HG02840 (cell line): ENCODE measurements around the gene TPO.

Source experiments
- ATAC-seq: cut with Tn5 transposase; IDR thresholded peaks from one replicate; pipeline ENCODE4 v1.9.1; 2021; ENCODE audit warnings: mild to moderate bottlenecking, moderate library complexity, moderate number of reproducible peaks; ENCODE audit not compliant: unreplicated experiment, low FRiP score

The TPO gene

DNA sequence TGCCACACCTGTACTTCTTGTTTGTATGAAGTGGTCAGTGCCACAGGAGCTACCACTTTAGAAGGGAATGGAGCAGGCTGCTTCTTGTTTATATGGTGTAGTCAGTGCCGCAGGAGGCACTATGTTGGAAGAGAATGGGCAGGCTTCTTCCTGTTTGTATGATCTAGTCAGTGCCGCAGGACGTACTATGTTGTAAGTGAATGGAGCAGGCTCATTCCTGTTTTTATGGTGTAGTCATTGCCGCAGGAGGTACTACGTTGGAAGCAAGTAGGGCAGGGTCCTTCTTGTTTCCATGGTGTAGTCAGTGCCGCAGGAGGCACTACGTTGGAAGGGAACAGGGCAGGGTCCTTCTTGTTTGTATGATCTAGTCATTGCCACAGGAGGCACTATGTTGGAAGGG is 27.3 kb downstream of the TPO start:
- ATAC-seq, result no peak

DNA sequence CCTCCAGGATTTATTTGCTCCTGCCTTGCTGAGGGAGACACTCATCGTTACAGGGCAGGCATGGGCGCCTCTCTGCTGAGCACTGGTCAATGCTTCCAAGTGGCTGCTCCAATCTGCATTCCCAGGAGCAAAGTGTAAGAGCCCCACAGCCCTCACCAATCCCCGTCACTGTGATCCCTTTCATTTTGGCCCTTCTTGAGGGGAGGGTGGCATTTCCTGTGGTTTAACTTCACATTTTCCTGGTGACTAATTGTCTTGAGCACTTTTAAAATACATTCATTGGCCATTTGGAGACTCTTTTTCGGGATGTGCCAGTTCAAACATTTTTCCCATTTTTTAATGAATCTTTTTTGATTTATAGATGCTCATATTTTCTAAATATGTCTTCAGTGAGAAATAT is 33.0 kb downstream of the TPO start:
- no peak for ATAC-seq

DNA sequence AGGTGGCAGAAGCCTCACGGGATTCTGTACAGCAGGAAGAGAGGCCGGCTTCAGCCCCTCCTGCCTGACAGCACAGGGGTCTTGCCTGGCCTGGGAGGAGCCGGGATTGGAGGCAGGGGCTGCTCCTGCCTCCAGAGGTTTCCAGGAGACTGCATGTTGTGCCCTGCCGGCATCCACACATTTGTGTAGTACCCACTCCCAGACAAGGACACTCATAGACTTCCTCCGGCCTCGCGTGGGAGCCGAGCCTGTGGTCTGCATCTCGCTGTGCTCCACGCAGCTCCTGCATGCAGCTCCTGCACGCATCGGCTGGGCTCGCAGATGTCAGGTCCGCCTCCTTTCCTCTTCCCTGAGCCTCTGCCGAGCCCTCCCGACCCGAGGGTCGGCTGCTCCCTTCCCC is 34.7 kb downstream of the TPO start:
- ATAC-seq, result no peak

DNA sequence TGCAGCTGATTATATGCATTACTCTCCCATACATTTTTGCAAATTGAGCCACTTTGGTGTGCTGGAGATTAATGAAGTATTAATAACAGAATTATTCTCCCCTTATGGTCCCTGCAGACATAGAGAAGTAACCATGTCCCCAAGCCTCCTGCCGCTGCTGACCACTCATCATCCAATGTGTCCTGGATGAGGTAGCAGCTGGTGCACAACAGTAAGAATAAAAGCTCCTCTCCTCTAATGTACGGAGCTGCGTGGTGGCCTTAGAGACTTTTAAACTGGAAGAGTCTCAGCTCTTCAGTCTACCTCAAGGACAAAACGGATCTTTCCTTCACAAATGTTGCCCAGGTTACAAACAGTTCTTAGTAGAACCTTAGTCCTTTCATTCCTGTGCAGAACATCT is 37.7 kb downstream of the TPO start:
- ATAC-seq, result no peak

DNA sequence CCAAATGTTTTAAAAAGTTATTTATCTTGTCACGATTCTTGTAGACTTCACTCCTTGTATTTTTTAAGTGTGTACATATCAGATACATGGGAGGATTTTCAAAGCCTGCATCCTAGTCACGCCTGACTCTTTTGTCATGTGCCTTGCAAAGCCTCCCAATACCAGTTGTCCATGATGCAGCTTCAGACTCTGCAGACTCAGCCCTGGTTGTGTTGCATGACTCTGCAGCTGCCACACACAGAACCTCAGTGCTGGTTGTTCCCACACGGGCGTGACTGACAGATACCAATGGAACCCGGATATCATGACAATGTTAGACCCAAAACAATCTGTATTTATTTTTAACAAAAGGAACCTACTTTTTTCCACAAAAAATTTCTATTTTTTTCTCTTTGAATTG is 38.2 kb downstream of the TPO start:
- no peak for ATAC-seq

DNA sequence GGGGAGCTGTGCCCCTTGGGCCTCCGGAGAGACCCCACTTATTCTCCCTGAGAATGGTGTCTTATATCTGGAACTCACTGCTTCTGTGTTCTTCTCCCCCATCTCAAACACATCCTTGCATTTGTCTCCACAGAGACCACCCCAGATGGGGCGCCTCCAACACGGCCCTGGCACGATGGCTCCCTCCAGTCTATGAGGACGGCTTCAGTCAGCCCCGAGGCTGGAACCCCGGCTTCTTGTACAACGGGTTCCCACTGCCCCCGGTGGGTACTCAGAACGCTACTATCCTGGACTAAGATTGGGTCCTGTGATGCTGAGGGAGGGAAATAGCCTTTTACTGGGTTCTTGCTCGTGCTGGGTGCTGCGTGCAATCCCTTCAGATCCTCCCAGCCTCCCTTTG is 40.3 kb downstream of the TPO start:
- no peak for ATAC-seq

DNA sequence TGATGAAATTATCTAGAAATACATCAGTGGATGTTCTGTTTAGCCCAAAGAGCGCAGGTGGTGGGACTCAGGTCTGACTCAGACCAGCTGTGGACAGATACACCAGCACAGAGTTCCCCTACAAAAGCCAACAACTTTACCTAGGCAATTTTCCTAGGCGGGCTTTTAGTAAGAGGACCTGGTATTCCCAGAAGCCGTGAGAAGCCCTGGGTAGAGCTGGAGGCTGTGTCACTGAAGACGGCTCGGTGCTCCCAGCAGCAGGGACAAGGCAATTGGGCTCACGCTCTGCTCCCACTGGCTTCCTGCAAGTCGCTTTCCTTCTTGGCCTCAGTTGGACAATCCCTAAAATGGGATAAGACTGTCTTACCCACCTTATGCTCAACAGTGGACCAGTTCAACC is 41.1 kb downstream of the TPO start:
- ATAC-seq, result no peak

DNA sequence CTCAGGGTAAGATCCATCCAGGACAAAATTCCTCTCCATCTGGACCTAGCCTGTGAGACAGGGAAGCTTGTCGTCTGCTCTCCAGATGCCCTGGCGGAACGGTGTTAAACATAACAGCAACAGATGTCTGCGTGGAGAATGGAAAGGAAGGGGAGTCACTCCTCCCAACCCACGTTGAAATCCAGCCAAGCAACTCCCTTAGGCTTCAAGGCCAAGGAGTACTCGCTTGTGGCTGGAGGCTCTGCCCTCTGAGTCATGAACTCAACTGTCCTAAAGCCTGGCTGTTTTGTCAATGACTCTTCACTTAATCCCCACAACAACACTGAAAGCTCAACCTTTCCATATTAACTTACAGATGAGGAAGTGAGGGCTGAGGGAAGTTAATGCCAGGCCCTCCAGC is 42.2 kb downstream of the TPO start:
- no peak for ATAC-seq

DNA sequence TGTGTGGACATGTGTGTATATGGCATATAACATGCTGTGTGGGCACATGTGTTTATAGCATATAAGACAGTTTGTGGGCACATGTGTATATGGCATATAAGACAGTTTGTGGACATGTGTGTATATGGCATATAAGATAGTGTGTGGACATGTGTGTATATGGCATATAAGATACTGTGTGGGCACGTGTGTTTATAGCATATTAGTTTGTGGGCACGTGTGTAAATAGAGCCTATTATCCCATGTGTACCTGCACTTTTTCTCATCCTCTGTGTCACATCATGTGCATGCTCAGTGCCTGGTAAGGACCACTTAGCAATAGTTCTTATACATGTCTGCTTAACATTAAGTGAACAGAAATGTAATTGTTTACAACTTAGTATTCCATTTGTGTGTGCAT is 45.2 kb downstream of the TPO start:
- ATAC-seq, result no peak

DNA sequence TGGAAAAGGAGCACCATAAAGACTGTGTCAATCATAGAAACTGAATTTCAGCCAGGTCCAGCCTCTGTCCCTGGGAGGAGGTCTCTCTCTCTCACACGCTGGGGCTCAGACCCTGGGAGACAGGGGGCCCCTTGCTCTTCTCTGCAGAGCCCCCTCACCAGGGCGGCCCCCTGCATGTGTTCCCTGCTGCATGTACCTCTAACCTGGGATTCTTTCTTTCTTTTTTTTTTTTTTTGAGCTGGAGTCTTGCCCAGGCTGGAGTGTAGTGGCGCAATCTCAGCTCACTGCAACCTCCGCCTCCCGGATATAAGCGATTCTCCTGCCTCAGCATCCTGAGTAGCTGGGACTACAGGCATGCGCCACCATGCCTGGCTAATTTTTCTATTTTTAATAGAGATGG is 46.5 kb downstream of the TPO start:
- ATAC-seq, result no peak

DNA sequence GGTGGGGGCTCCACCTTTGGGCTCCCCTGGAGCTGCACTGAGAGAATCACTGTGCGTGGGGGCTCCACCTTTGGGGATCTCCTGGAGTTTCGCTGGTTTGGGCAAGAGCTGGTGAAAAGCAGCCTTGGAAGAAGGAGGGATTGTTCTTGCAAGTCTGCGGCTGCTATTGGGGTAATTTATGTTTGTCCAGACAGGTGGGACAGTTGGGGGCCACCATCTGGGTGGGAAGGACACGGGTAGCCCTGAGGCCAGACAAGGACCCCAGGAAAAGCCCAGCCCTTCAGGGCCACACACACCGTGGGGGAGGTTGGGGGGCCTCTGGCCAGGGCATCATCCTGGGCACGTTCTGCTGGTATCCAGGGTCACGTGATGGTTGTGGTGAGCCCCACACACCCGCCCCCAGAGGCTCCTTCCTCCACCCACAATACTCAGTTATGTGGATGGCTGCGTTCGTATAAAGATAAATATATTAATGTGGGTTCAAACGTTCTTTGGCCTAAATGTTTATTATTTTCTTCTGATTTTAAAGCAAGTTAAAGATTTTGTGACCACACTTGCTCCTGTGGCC is 47.7 kb downstream of the TPO start:
- ATAC-seq, result no peak

DNA sequence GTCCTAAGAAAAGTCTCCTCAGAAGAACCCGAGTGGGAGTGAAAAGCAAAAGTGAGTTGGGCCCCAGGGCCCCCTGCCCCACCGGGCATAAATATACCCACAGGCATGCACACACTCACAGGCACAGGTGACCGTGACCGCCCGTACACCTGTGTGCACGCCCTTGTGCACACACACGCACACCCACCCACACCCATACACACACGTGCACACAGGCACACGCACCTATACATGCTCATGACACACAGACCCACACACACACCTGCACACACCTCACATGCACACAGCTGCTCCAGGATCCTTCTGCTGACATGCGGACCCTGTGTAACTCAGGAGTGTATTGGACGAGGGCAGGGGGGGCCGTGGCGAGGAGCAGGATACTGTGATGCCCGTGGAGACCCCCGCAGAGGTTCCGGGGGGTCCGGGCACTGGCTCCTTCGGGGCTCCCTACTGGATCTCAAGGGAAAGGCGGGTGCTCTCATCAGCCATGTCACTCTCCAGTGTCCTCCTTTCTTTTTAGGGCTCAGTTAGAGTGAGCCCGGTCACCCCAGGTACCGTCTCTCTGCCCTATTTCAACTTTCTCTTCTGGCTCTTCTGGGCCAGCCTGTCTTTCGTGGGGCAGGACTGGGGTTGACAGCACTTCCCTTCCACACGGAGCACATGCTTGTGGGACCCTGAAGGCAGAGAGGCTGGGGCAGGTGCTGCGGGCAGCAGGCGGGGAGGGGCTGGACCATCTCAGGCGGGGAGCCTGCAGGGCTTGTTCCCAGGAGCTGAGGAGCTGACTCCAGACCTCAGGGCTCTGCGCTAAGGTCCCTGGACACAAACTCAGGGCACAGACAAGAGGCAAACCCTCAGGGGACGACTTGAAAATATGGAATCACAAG is 48.5 kb downstream of the TPO start:
- ATAC-seq, result no peak

DNA sequence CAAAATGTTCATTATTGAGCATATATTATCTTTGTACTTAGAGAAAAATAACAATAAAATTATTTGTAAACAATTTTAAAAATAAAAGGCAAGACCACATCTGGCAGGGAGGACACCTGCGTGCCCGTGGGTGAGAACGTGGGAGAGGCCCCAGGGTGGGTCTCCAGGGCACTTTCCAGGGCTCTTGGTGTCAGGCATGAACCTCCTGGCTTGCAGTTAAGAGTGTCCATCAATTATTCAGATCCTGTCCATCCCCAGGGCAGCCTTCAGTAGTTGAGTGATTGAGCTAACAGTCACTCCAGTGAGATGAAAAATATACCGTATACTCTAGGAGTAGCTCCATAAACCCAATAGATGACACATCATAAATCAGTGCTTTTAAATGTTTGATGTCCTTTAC is 49.7 kb downstream of the TPO start:
- ATAC-seq, result no peak

DNA sequence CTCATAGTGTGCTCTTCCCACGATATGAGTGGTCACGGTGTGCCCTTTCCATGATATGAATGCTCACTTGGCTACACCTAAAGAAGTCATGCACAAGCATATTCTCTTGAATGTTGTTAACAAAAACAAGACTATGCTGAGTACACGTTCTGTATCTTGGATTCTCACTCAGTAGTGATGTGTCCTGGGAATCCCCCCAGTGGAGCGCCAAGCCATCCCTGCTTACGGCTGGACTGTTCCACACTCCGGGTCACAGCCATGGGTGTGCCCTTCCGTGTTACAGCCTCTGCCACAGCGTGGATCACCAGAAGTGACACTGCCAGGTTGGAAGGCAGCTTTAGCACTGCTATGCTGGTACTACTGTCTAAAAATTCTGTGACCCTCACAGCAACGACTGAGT is 59.1 kb downstream of the TPO start:
- ATAC-seq, result no peak

DNA sequence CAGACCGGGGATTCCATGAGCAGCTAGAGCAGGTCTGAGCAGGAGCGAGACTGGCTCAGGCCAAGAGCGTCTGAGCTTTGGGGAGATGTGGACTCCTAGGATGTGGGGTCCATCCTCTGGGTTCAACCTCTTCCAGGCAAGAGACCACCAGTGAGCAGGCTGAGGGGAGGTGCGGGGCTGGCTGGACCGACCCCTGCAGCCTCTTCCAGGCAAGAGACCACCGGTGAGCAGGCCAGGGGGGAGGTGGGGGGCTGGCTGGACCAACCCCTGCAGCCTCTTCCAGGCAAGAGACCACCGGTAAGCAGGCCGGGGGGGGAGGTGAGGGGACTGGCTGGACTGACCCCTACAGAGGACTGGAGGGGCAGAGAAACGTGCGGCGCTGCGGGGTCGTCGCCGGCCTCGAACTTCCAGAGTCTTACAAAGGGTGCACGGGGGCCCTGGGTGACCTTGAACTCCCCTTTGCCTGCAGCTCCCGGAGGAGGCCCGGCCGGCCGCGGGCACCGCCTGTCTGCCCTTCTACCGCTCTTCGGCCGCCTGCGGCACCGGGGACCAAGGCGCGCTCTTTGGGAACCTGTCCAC is 63.4 kb downstream of the TPO start:
- ATAC-seq, result no peak

DNA sequence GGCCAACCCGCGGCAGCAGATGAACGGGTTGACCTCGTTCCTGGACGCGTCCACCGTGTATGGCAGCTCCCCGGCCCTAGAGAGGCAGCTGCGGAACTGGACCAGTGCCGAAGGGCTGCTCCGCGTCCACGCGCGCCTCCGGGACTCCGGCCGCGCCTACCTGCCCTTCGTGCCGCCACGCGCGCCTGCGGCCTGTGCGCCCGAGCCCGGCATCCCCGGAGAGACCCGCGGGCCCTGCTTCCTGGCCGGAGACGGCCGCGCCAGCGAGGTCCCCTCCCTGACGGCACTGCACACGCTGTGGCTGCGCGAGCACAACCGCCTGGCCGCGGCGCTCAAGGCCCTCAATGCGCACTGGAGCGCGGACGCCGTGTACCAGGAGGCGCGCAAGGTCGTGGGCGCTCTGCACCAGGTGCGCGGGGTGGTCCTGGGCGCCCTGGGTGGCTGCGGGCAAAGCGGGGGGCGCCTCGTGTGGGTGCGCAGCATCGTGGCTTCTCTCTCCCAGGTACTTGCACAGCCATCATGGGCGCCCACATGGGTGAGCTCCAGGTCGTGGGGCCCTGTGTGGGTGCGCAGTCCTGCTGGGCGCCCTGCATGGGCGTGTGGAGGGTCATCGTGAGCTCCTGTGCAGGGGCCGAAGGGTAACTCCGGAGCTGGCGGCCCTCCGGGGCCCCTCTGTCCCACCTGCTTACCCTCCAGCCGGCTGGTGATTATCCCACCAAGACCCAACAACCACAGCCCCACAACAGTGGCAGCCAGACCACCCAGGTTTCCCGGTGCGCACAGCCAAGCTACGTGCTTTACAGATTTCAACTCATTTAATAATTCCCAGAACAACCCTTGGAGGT is 64.2 kb downstream of the TPO start:
- no peak for ATAC-seq

DNA sequence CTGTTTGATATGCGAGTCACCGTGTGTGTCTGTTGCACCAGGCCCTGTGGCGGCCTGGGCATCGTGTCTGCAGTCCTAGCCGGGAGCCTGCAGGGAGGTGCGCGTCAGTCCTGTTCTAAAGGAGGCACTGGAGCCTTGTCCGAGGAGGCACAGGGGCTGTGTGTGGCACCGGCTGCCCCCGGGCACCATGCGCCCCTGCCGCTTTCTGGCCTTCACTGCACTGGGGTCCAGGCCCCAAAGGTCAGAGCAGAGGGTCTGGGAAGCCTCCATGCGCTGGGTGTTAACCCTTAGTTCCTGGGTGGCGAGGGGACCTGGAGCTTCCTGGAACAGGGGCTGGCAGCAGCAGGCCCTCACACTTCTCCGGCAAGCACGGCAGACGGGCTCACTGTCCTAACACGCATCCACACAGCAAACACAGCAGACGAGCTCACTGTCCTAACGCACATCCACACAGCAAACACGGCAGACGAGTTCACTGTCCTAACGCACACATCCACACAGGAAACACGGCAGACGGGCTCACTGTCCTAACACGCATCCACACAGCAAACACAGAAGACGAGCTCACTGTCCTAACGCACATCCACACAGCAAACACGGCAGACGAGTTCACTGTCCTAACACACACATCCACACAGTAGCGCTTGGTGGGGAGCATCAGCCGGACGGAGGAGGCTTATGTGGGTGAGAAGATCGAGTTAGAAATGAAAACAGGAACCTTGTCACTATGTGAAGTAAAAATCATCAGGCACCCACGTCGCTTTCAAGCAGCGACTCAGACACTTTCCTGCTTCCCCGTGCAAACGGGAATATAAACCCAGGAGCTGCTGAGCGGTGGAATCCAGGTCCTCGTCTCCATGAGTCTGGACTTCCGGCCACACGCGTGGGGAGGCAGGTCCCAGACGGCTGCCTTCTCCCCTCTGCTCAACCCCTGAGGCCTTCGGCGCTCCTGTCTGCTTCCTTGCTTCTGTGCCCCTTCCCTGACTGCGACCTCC is 65.3 kb downstream of the TPO start:
- ATAC-seq, result no peak

DNA sequence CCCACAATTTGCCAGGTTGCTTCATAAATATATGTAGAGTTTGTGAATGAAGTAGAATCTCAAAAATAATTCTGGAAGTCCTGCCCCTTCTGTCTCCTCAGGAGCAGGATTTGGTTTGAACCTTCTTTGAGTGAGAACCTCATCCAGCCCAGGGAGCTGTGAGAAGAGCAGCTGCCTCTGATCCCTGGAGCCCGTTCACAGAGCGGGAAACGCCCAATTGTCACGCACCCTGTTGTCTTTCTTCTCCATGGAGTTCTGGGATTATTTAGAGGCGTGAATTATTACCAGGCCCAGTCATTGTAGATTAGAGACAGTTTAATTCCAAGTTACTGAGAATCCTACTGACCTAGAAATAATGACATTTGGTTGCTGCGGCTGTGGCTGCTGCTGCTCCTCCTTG is 66.1 kb downstream of the TPO start:
- no peak for ATAC-seq

DNA sequence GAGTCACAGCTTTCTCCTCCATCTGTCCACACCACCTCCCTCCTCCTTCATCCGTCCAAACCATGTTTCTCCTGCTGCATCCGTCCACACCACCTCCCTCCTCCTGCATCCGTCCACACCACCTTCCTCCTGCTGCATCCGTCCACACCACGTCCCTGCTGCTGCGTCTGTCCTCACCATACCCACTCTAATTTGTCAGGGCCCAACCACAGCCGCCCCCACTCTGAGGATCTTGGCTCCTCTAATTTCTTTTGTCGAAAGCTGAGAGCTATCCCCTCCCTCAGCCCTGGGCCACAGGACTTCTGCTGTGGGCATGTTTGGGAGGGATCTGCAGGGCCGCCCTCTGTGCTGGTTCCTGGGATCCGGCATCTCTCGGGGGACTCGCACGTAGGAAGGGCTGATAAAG is 67.4 kb downstream of the TPO start:
- no peak for ATAC-seq
